Measurements from ENCODE around the gene PPDPF.

GRCh38 chr20:63534427-63534830, 13.9 kb downstream of the PPDPF start:
- TF ChIP-seq CTCF (conservative IDR thresholded peaks at IDR 0.05; ENCODE audit: low read depth, low read length) (no peak), EZH2phosphoT487 (IDR thresholded peaks at IDR 0.05; ENCODE audit: borderline replicate concordance, low read length) (no peak), EZH2 (IDR thresholded peaks at IDR 0.05; ENCODE audit: low read length, unreplicated experiment) (no peak)
